Measurements from ENCODE around the gene PBX2. TPM values are rescaled to one million over a fixed set of nuclear protein-coding genes. Genes with fewer than 3 reads are reported as not detected.

PBX2 gene
- total RNA-seq, 6 experiments from 2014 or later: 50.7 to 61.4 (median 56.2) TPM

DNA sequence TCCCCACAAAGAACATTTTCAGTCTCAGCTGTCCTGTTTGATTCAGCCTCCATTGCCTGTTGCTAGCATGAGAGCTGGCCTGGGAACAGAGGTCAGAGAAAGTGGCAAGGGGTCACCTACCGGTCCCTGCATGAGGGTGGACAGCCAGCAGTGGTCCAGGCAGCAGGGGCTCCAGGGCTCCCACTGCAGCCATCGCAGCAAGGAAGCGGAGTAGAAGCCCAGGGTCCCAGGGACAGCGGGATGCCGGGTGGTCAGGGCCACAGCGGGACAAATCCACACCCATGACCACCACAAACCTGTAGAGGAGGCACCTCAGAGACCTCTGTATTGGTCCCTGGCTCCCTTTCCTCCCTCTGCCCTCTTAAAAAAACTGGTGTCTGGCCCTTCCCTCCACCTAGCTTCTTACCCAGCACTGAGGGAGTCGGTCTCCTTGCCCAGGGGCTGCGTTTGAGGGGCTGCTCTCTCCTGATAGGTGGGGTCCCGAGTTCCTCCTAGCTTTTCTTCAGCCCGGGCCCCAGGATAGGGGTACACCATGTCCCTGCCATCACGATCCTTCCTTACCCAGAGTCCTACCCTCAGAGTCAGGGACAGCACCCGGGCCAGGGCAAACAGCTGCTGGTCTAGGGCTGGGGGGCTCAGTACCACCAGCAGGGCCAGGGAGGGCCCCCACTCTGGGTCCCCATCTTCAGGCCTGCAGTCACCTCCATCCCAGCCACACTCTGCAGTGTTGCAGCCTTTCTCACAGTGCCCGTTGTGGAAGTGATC is 10.9 kb upstream of the PBX2 start:
- Mint-ChIP-seq H3K27me3 (ENCODE audit: insufficient read depth) (peaks cover 16% of the 10 kb centered on the region), H3K4me1 (ENCODE audit: low read depth) (peaks cover 10% of the 10 kb centered on the region), H3K4me3 (no peak overlapping the region), H3K9me3 (no peaks in the 10 kb centered on the region), H3K36me3 (ENCODE audit: low read depth) (no peaks in the 10 kb centered on the region), H3K27ac (no peak overlapping the region)
- no peak for DNase-seq
- TF ChIP-seq, protein P1, sequence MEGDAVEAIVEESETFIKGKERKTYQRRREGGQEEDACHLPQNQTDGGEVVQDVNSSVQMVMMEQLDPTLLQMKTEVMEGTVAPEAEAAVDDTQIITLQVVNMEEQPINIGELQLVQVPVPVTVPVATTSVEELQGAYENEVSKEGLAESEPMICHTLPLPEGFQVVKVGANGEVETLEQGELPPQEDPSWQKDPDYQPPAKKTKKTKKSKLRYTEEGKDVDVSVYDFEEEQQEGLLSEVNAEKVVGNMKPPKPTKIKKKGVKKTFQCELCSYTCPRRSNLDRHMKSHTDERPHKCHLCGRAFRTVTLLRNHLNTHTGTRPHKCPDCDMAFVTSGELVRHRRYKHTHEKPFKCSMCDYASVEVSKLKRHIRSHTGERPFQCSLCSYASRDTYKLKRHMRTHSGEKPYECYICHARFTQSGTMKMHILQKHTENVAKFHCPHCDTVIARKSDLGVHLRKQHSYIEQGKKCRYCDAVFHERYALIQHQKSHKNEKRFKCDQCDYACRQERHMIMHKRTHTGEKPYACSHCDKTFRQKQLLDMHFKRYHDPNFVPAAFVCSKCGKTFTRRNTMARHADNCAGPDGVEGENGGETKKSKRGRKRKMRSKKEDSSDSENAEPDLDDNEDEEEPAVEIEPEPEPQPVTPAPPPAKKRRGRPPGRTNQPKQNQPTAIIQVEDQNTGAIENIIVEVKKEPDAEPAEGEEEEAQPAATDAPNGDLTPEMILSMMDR (IDR thresholded peaks at IDR 0.05): no peak

DNA sequence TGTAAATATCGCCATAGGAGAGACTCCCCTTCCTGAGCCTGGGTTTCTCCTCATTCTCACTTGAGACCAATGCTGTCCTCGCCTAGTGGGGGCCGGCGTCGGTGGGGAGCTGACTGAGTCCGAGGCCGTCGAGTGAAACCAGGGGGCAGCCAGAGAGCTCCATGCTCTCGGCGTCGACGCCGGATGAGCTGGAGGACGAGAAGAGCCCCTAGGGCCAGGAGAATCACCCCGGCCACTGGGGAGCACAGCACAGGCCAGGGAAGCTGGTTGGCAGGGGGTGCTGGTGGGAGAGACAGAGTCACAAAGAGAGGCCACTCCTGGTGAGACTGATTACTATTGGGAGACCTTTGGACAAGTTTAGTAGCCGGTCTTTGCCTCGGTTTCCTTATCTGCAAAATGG is 8.9 kb upstream of the PBX2 start:
- H3K4me1 Mint-ChIP-seq (ENCODE audit: low read depth): peaks cover 25% of the 10 kb centered on the region
- H3K27ac Mint-ChIP-seq: no peak overlapping the region
- TF ChIP-seq, protein P1 (IDR thresholded peaks at IDR 0.05): no peak
- H3K27me3 Mint-ChIP-seq (ENCODE audit: insufficient read depth): peaks cover 14% of the 10 kb centered on the region
- H3K4me3 Mint-ChIP-seq: no peak overlapping the region
- H3K9me3 Mint-ChIP-seq: no peaks in the 10 kb centered on the region
- no peaks in the 10 kb centered on the region for H3K36me3 Mint-ChIP-seq (ENCODE audit: low read depth)
- DNase-seq: no peak

DNA sequence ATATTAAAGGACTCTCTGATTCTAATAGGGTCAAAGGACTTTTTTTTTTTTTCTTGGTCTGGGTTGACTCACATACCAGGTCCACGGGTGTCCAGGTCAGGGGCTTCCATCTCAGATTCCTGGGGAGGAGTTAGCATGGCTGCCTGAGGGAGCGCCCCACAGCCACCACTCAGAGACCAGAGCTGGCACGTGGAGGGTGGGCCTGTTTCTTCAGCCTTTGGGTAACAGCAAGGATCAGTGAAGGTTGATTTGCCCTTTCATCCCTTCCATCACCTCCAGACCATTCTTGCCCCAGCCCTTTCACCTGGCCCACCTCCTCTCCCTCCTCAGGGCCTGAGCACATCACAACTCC is 8.3 kb upstream of the PBX2 start:
- Mint-ChIP-seq H3K4me1 (ENCODE audit: low read depth) (peaks cover 30% of the 10 kb centered on the region), H3K4me3 (no peak overlapping the region), H3K27me3 (ENCODE audit: insufficient read depth) (peaks cover 11% of the 10 kb centered on the region), H3K36me3 (ENCODE audit: low read depth) (no peaks in the 10 kb centered on the region), H3K27ac (no peak overlapping the region), H3K9me3 (no peaks in the 10 kb centered on the region)
- TF ChIP-seq, protein P1 (IDR thresholded peaks at IDR 0.05): no peak
- DNase-seq: no peak

DNA sequence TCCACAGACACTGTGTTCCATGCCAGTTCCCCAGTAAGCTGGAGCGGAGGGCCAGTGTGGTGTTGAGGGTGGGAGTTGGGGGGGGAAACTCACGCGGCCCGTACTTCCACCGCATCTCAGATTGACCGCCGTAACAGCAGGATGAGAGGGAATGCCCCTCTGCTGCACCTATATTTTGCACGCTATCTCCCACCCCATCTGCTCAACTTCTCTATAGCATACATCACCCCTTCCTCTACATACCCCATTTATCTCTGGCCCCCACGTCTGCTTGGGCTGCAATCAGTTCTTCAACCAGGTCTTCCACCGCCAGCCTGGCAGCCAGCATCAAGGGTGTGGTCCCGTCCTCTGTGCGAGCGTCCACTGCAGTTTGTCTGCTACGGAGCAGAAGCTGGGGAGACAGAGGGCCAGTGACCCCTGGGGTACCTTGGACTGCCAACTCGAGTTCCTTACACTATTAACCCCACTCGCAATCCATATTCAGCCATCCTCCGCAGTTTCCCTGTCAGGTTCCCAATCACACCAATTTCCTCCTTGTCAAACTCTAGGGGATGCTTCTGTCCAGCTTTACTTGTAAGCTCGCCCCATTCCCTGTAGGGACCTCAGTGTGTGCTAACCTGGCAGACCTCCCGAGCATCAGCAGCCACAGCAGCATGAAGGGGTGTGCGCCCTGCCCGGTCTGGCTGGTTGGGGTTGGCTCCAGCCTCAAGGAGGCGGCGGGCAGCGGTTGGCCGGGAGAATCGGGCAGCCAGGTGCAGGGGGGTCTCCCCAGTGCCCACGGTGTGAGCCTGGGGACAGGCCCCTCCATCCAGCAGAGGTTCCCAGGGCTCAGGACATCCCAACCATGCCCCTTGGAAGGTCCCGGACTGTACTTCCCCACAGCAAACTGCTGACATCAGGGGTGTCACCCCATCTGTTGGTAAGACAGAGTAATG is 6.9 kb upstream of the PBX2 start:
- DNase-seq: no peak
- H3K27ac Mint-ChIP-seq: peak overlapping the region; percentile 100
- peaks cover 11% of the 10 kb centered on the region for H3K27me3 Mint-ChIP-seq (ENCODE audit: insufficient read depth)
- peak overlapping the region; percentile 95 for H3K4me3 Mint-ChIP-seq
- peaks cover 42% of the 10 kb centered on the region for H3K4me1 Mint-ChIP-seq (ENCODE audit: low read depth)
- TF ChIP-seq, protein P1 (IDR thresholded peaks at IDR 0.05): peak; percentile 33
- no peaks in the 10 kb centered on the region for H3K9me3 Mint-ChIP-seq
- H3K36me3 Mint-ChIP-seq (ENCODE audit: low read depth): no peaks in the 10 kb centered on the region

DNA sequence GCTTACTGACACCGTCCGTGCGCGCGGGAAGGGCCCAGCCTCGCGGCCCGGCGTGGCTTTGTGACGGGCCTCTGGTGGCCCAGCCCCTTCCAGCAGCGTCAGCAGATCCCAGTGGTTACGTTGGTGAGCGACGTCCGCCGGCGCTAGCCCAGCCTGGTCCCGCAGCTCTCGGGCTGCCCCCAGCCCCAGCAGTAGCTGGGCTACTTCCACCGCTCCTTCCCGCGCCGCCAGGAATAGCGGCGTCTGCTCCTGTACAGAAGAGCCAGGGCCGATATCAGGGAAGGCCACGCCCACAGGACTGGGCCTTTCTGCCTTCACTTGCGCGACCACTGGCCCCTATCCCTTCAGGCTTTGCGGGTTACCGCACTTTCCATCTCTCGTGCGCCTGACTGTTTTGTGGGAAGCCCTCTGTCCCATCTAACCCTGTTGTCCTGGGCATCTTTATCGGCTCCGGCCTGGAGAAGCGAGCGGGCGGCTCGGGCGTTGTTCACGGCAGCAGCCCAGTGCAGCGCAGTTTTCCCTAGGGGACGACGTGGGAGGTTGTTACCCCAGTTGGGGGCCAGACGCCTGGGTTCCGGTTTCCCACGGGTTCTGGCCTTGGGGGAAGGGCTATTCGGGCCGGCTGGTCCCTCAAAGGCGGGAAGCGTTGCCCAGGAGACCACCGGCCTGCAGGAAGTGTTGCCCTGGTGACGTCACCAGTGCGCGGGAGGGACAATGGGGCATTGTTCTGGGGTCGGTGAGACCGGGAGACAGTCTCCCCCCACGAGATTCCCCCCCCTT is 6.1 kb upstream of the PBX2 start:
- Mint-ChIP-seq H3K27me3 (ENCODE audit: insufficient read depth) (peaks cover 5% of the 10 kb centered on the region), H3K36me3 (ENCODE audit: low read depth) (no peaks in the 10 kb centered on the region), H3K9me3 (no peaks in the 10 kb centered on the region), H3K4me3 (peak overlapping the region; percentile 95), H3K27ac (peak overlapping the region; percentile 100), H3K4me1 (ENCODE audit: low read depth) (peaks cover 42% of the 10 kb centered on the region)
- DNase-seq: peak; percentile 51
- TF ChIP-seq, protein P1 (IDR thresholded peaks at IDR 0.05): peak; percentile 21; the same call in 1 of the 2 replicates

Data from HFFc6 (cell line).